ENCODE measurements around the gene ARF3. TPM values are rescaled to one million over a fixed set of nuclear protein-coding genes. Genes with fewer than 3 reads are reported as not detected.
A peak's percentile ranks its signal among the peaks of the same experiment; 100 is the strongest.

ARF3 gene
- total and polyA plus RNA-seq, 12 donors: 30.3 to 90.8 (median 53.8) TPM

DNA sequence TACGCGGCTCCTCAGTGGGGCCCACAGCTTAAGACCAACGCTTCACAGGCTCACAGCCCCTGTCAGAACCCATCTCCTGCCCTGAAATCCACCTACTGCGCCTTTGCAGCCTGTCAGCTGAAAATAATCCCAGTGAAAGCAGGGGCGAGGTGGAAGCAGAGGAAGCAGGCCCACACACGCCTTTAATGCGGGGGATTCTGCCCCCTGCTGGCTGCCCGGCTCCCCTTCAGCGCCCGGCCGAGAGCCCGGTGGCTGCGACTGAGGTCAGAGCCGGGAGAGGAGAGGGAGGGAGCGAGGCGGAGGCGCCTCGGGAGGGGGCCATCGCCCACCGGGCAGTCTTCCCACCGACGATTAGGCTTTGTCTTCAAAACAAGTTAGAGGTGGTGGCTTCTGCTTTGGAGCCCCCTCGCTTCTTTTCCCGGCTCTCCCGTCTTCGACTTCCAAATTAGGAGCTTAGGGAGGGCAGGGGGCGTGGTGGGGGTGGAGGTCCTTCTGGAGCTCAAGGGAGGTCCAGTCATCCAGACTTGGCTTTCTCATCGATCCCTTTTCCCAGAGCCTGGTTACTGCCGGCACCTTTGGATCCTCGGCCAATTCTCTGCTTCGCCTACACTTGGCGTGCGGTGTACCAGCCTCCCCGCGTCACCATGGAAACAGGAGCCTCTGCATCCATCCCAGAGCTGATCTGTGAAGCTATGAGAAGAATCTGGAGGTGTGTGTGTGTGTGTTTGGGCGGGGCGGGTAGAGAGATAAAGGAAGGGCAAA, 66.4 kb downstream of the ARF3 start:
- DNase-seq (peak; percentile 75 to 82), ATAC-seq (peak; percentile 96 to 99 (median 98))
- Histone ChIP-seq H3K27ac (no peak overlapping the region), H3K27me3 (peaks cover 0 to 21% (median 5%) of the 10 kb centered on the region in 7 donors), H3K4me3 (peak overlapping the region in 8 of 10 donors; percentile 19 to 41 (median 35)), H3K4me1 (peaks cover 0 to 11% (median 8%) of the 10 kb centered on the region in 9 donors), H3K9me3 (no peaks in the 10 kb centered on the region), H3K36me3 (no peaks in the 10 kb centered on the region)
- intact Hi-C loops (cut with DNase I): loop anchor here in 9 of 10 donors (1.0 to 5.0 kb wide), 5 partner anchors 34 to 38 kb away; partner anchors contain the start of gene DDX23 (in 1 of the 9)
- WGBS, 2 donors: 5% methylated on average over 37 of the region's 37 CpGs
- peak; percentile 84 to 98 (median 95) for TF ChIP-seq CTCF (IDR thresholded peaks at IDR 0.05)

GRCh38 chr12:48889679-48890078, 67.6 kb downstream of the ARF3 start:
- DNase-seq (no peak), ATAC-seq (no peak)
- 91 to 93% methylated on average over 3 of the region's 3 CpGs for WGBS, 2 donors
- Histone ChIP-seq H3K9me3 (no peaks in the 10 kb centered on the region), H3K4me3 (no peak overlapping the region), H3K4me1 (peaks cover 0 to 11% (median 8%) of the 10 kb centered on the region in 9 donors), H3K36me3 (no peaks in the 10 kb centered on the region), H3K27me3 (peaks cover 0 to 21% (median 5%) of the 10 kb centered on the region in 7 donors), H3K27ac (no peak overlapping the region)
- intact Hi-C loops (cut with DNase I): loop anchor here (1.0 to 5.0 kb wide), 6 partner anchors 32 to 37 kb away; partner anchors contain the start of gene DDX23 (in 1 of the 10)
- TF ChIP-seq CTCF (IDR thresholded peaks at IDR 0.05): no peak

Other genes with a start within 250 kb of the ARF3 start
- gene CCNT1, start 240.8 kb downstream of the ARF3 start, total RNA-seq: 10 to 100 TPM; 17.6 to 27.2 (median 23.0) TPM
- 1 to 10 TPM; 2.7 to 4.0 TPM for gene CCNT1, start 240.8 kb downstream of the ARF3 start, polyA plus RNA-seq
- 100 to 1,000 TPM in 8 of 10 donors, 10 to 100 TPM in 2; 84.4 to 144 (median 122) TPM for gene ADCY6, start 168.4 kb downstream of the ARF3 start, total RNA-seq
- gene ADCY6, start 168.4 kb downstream of the ARF3 start, polyA plus RNA-seq: 100 to 1,000 TPM in 1 of 2 donors, 10 to 100 TPM in 1; 35.3 to 123 TPM
- gene CACNB3, start 139.0 kb downstream of the ARF3 start, total RNA-seq: 1 to 10 TPM; 2.2 to 7.8 (median 4.1) TPM
- gene CACNB3, start 139.0 kb downstream of the ARF3 start, polyA plus RNA-seq: 10 to 100 TPM in 1 of 2 donors, 1 to 10 TPM in 1; 4.3 to 13.5 TPM
- gene DDX23, start 105.3 kb downstream of the ARF3 start, total RNA-seq: 10 to 100 TPM; 26.1 to 44.7 (median 32.1) TPM
- gene DDX23, start 105.3 kb downstream of the ARF3 start, polyA plus RNA-seq: 10 to 100 TPM; 17.0 to 28.9 TPM
- 1 to 10 TPM in 5 of 10 donors, under 1 TPM in 5; 0.21 to 3.3 (median 0.95) TPM for gene RND1, start 91.6 kb downstream of the ARF3 start, total RNA-seq
- 1 to 10 TPM in 1 of 2 donors, under 1 TPM in 1; 0.55 to 1.2 TPM for gene RND1, start 91.6 kb downstream of the ARF3 start, polyA plus RNA-seq
- 10 to 100 TPM in 1 of 10 donors, 1 to 10 TPM in 9; 1.6 to 18.0 (median 3.5) TPM for gene FKBP11, start 32.0 kb downstream of the ARF3 start, total RNA-seq
- gene FKBP11, start 32.0 kb downstream of the ARF3 start, polyA plus RNA-seq: 10 to 100 TPM; 12.7 to 30.4 TPM
- under 1 TPM in 9 of 10 donors, not detected in 1; 0.13 to 0.47 (median 0.20) TPM for gene WNT10B, start 14.2 kb upstream of the ARF3 start, total RNA-seq
- under 1 TPM; 0.20 to 0.22 TPM for gene WNT10B, start 14.2 kb upstream of the ARF3 start, polyA plus RNA-seq
- gene WNT1, start 20.8 kb upstream of the ARF3 start, total RNA-seq: not detected
- gene WNT1, start 20.8 kb upstream of the ARF3 start, polyA plus RNA-seq: not detected
- 1 to 10 TPM in 1 of 10 donors, under 1 TPM in 9; 0.19 to 1.4 (median 0.49) TPM for gene DDN, start 41.9 kb upstream of the ARF3 start, total RNA-seq
- under 1 TPM; 0.19 to 0.37 TPM for gene DDN, start 41.9 kb upstream of the ARF3 start, polyA plus RNA-seq
- gene PRKAG1, start 61.3 kb upstream of the ARF3 start, total RNA-seq: 100 to 1,000 TPM in 5 of 10 donors, 10 to 100 TPM in 5; 79.4 to 110 (median 100) TPM
- gene PRKAG1, start 61.3 kb upstream of the ARF3 start, polyA plus RNA-seq: 10 to 100 TPM; 71.0 to 77.5 TPM
- gene KMT2D, start 103.3 kb upstream of the ARF3 start, total RNA-seq: 10 to 100 TPM; 32.6 to 65.3 (median 54.2) TPM
- 10 to 100 TPM in 1 of 2 donors, 1 to 10 TPM in 1; 9.6 to 60.6 TPM for gene KMT2D, start 103.3 kb upstream of the ARF3 start, polyA plus RNA-seq
- gene RHEBL1, start 112.5 kb upstream of the ARF3 start, total RNA-seq: 1 to 10 TPM in 2 of 10 donors, under 1 TPM in 6, not detected in 2; 0.23 to 1.9 (median 0.41) TPM
- gene RHEBL1, start 112.5 kb upstream of the ARF3 start, polyA plus RNA-seq: under 1 TPM; 0.43 to 0.73 TPM
- 1 to 10 TPM in 2 of 10 donors, under 1 TPM in 8; 0.32 to 1.6 (median 0.74) TPM for gene DHH, start 137.3 kb upstream of the ARF3 start, total RNA-seq
- 1 to 10 TPM in 1 of 2 donors, under 1 TPM in 1; 0.37 to 1.2 TPM for gene DHH, start 137.3 kb upstream of the ARF3 start, polyA plus RNA-seq
- 10 to 100 TPM; 21.5 to 51.8 (median 30.8) TPM for gene LMBR1L, start 153.4 kb upstream of the ARF3 start, total RNA-seq
- gene LMBR1L, start 153.4 kb upstream of the ARF3 start, polyA plus RNA-seq: 10 to 100 TPM; 24.8 to 47.0 TPM
- 100 to 1,000 TPM; 201 to 818 (median 309) TPM for gene TUBA1B, start 173.9 kb upstream of the ARF3 start, total RNA-seq
- 1,000 to 10,000 TPM in 1 of 2 donors, 100 to 1,000 TPM in 1; 117 to 1,374 TPM for gene TUBA1B, start 173.9 kb upstream of the ARF3 start, polyA plus RNA-seq
- gene TUBA1A, start 231.6 kb upstream of the ARF3 start, total RNA-seq: 100 to 1,000 TPM in 8 of 10 donors, 10 to 100 TPM in 2; 93.9 to 258 (median 134) TPM
- 100 to 1,000 TPM in 1 of 2 donors, 10 to 100 TPM in 1; 45.2 to 287 TPM for gene TUBA1A, start 231.6 kb upstream of the ARF3 start, polyA plus RNA-seq

Measured in heart right ventricle (tissue), 16 donors.